GM12878 (cell line): Measurements from ENCODE around the gene NT5DC4. TPM values are rescaled to one million over a fixed set of nuclear protein-coding genes. Genes with fewer than 3 reads are reported as not detected.

ENCODE experiments used
- BCL11A ChIP-seq: IDR thresholded peaks from 2 replicates; pipeline ENCODE4 v1.6.1; 2011; ENCODE audit warnings: low read depth, low read length
- BRCA1 ChIP-seq: IDR thresholded peaks from 2 replicates; pipeline ENCODE4 v1.6.1; 2011; ENCODE audit warnings: low read depth, low read length, improper control_type of control experiment
- EGR1 ChIP-seq, 2 experiments: IDR thresholded peaks; 1 replicate in 1 of 2; 2 replicates in 1 of 2; pipeline ENCODE4 v1.6.1; 2011 to 2012; ENCODE audit warnings: low read depth in 2 of 2, low read length in 2 of 2, borderline replicate concordance in 1 of 2, mild to moderate bottlenecking in 1 of 2, moderate library complexity in 1 of 2
- IKZF2 ChIP-seq, 2 experiments: fragments of 450-650 bp; IDR thresholded peaks; 2 replicates each; pipeline ENCODE4 v1.6.1; 2017; ENCODE audit warnings: mild to moderate bottlenecking in 2 of 2, moderate library complexity in 2 of 2
- IRF3 ChIP-seq: fragments of 450-650 bp; IDR thresholded peaks from 2 replicates; pipeline ENCODE4 v1.6.1; 2014; ENCODE audit warnings: mild to moderate bottlenecking
- MYC ChIP-seq: IDR thresholded peaks from 2 replicates; pipeline ENCODE4 v1.6.1; 2011; ENCODE audit warnings: mild to moderate bottlenecking, low read length, moderate library complexity, inconsistent platforms; ENCODE audit not compliant: insufficient read depth, insufficient replicate concordance, insufficient read length, severe bottlenecking
- PKNOX1 ChIP-seq: fragments of 450-650 bp; IDR thresholded peaks from 2 replicates; pipeline ENCODE4 v1.6.1; 2016; ENCODE audit warnings: mild to moderate bottlenecking
- POLR2AphosphoS5 ChIP-seq: IDR thresholded peaks from 2 replicates; pipeline ENCODE4 v1.6.1; 2011; ENCODE audit warnings: mild to moderate bottlenecking, low read length, inconsistent platforms
- YY1 ChIP-seq: IDR thresholded peaks from 2 replicates; pipeline ENCODE4 v1.6.1; 2011; ENCODE audit warnings: low read depth, mild to moderate bottlenecking, low read length
- ZNF592 ChIP-seq: fragments of 450-650 bp; IDR thresholded peaks from 2 replicates; pipeline ENCODE4 v1.6.1; 2017; ENCODE audit warnings: mild to moderate bottlenecking, moderate library complexity
- ZNF687 ChIP-seq: fragments of 450-650 bp; IDR thresholded peaks from 2 replicates; pipeline ENCODE4 v1.6.1; 2017; ENCODE audit warnings: mild to moderate bottlenecking, moderate library complexity
- polyA plus RNA-seq, 11 experiments: library from polyadenylated mRNA; depleted of rRNA in 4 of 11; unstranded in 6 of 11; stranded (reverse) in 5 of 11; fragments of >200 nt; fragmentation: Nextera tagmentation in 4 of 11; fragmentation: Illumina TruSeq in 1 of 11; extraction: Ambion mirVana in 4 of 11; extraction: Trizol in 1 of 11; gene quantifications; 1 replicate in 1 of 11; 2 replicates in 10 of 11; pipeline versions ENCODE4 v1.2.1 to v1.2.3, GENCODE V29; 2011 to 2016; ENCODE audit warnings: inconsistent platforms in 2 of 11, missing spikeins in 2 of 11, low read depth in 1 of 11
- total RNA-seq, 4 experiments: library from RNA; depleted of rRNA in 3 of 4; stranded (reverse); fragments of >200 nt in 3 of 4; fragmentation: Illumina TruSeq in 1 of 4; extraction: Trizol in 1 of 4; gene quantifications; 2 replicates each; pipeline versions ENCODE4 v1.2.1 to v1.2.3, GENCODE V29; 2013 to 2021
- TF ChIP-seq, protein P1 (sequence below): IDR thresholded peaks from 2 replicates; pipeline ENCODE4 v1.6.1; 2012; ENCODE audit warnings: low read length, inconsistent platforms
- TF ChIP-seq, protein P2 (sequence below): fragments of 450-650 bp; formaldehyde crosslinking; IDR thresholded peaks from 2 replicates; pipeline ENCODE4 v1.4.0; 2022; ENCODE audit warnings: mild to moderate bottlenecking, moderate library complexity

The NT5DC4 gene
- total and polyA plus RNA-seq, 10 of the 15 experiments (the other 5 are each of a cell fraction or from before 2014, with no cell fraction given) = 0.04 to 2.6 (median 0.32) TPM; not detected in 2

DNA sequence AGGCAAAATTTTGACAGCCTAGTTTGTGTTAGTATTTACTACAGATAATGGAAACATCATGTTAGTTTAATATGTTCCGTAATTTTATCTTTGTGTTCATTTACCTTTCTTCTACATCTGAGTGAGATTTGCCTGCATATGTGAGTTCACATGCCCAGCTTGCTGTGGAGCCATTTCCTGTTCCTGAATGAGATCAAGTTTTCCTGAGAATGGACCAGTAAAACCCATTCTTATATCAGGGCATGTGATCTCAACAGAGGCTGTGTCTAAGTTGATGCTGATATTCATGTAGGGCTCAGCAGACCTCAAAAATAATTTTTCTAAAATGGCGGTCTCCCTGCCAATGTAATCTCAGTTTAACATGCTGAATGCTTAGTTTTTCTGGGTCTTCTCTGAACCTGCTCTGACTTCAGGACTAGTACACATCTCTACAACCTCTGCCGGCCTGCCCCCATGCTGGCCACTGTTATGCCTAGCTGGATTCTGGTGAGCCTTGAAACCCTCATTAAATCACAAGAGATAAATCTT, 62.4 kb downstream of the NT5DC4 start (continued):
- TF ChIP-seq ZNF592 (peak; percentile 96), IKZF2 (IDR thresholded peaks at IDR 0.05) (no peak), BCL11A (no peak), IRF3 (no peak), YY1 (peak; percentile 55), POLR2AphosphoS5 (no peak), ZNF687 (0 out of 2 replicates have a peak, but pooled peaks have one; percentile 37), PKNOX1 (no peak), EGR1 (IDR thresholded peaks at IDR 0.05; ENCODE audit: borderline replicate concordance in 1 of 2, low read depth in 2 of 2, low read length in 2 of 2) (no peak), MYC (no peak), BRCA1 (no peak)
- TF ChIP-seq, protein P1, sequence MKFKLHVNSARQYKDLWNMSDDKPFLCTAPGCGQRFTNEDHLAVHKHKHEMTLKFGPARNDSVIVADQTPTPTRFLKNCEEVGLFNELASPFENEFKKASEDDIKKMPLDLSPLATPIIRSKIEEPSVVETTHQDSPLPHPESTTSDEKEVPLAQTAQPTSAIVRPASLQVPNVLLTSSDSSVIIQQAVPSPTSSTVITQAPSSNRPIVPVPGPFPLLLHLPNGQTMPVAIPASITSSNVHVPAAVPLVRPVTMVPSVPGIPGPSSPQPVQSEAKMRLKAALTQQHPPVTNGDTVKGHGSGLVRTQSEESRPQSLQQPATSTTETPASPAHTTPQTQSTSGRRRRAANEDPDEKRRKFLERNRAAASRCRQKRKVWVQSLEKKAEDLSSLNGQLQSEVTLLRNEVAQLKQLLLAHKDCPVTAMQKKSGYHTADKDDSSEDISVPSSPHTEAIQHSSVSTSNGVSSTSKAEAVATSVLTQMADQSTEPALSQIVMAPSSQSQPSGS = no peak
- TF ChIP-seq, protein P2, sequence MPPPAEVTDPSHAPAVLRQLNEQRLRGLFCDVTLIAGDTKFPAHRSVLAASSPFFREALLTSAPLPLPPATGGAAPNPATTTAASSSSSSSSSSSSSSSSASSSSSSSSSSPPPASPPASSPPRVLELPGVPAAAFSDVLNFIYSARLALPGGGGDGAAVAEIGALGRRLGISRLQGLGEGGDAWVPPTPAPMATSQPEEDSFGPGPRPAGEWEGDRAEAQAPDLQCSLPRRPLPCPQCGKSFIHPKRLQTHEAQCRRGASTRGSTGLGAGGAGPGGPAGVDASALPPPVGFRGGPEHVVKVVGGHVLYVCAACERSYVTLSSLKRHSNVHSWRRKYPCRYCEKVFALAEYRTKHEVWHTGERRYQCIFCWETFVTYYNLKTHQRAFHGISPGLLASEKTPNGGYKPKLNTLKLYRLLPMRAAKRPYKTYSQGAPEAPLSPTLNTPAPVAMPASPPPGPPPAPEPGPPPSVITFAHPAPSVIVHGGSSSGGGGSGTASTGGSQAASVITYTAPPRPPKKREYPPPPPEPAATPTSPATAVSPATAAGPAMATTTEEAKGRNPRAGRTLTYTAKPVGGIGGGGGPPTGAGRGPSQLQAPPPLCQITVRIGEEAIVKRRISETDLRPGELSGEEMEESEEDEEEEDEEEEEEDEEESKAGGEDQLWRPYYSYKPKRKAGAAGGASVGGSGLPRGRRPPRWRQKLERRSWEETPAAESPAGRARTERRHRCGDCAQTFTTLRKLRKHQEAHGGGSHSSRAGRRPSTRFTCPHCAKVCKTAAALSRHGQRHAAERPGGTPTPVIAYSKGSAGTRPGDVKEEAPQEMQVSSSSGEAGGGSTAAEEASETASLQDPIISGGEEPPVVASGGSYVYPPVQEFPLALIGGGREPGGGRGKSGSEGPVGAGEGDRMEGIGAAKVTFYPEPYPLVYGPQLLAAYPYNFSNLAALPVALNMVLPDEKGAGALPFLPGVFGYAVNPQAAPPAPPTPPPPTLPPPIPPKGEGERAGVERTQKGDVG (CRISPR knock-in tag) = no peak
- TF ChIP-seq, all 136 proteins: peak for 3
